HCEC 1CT (cell line): ENCODE results near the gene PTX4.
"Not testable (repeated sequence)": the region's sequence is repeated elsewhere in the genome, so short reads cannot be mapped to it uniquely, and the experiment has no call there.

Experiments used
- DNase-seq: peaks from one replicate; pipeline ENCODE4 v3.0.0-alpha.2; 2017

PTX4 gene

GRCh38 chr16:1439699-1440074, 49.1 kb downstream of the PTX4 start:
- not testable (repeated sequence) for DNase-seq

DNA sequence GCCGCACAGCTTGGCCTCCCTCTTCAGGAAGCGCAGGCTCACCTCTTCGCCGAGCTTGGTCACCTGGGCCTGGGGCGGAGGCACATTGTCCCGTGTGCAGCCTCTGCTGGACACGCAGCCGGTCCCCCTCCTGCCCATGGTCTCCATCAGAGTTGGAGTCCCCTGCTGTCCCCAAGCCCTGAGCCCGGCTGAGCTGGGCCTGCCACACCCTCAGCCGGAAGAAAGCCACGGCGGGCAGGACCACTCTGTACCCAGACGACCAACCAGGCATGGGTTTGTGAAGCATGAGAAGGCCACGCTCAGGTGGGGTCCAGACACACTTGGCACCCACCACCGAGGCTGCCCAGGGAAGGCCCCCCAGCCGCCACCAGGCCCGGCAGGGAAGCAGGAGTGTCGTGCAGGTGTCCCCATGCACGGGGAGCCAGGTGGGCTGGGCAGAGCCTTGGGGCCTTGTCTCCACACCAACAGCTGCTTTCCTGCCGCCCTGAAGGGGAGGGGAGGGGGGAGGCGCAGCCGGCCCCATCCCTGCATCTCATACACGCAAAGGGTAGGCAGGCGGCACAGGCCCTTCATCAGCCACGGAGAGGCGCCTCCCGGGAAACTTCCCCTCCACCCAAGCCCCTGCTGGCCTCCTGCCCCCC, 49.6 kb downstream of the PTX4 start:
- DNase-seq = no peak

DNA sequence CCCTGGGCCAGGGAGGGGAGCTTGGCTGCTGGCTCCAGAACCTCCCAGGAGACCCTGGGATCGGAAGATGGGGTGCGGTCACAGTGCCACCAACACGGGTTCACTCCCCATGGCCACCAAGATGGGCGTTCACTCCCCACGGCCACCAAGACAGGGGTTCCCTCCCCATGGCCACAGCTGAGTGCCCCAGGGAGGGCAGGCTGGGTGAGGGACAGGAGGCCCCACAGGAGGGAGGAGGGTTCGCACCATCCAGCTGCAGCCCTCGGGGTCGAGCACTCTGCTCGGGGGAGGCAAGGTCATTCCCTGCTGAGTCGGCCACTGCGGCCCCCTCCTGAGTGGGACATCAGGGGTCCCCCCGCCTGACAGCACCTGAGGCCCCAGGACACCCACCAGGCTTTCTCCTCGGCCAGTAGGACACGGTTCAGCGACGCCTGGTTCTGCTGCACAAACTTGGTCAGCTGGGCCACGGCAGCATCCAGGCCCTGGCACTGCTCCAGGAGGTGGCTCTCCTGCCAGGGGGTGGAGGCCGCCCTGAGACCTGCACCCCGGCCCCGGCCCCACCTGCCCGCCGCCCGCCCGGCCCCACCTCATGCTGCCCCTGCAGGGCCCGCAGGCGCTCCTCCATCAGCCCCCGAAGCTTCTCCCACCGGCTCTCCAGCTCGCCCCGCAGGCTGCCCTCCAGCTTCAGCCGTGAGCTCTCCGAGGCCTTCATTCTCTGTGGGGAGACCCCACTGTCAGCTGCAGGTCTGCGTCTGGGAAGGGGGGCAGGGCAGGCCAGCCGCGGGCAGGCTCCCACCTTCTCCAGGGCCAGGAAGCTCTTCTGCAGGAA, 50.3 kb downstream of the PTX4 start:
- DNase-seq = no peak

DNA sequence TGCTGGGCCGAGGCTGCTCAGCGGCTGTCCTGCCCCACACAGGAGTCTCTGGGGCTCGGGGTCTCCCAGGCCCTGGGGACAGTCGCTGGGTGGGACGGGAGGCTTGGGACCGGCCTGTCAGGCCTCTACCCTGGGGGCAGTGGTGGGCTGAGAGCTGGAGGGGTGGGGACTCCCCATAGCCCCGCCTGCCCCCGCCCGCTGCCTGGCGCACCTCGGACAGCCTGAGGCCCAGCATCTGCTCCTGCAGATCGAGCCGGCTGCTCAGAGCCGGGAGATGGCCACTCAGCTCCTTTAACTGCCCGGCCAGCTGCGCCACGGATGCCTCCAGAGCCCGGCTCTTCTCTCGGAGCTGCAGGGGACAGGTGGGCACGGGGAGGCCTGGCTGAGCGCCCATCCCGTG, 51.1 kb downstream of the PTX4 start:
- no peak for DNase-seq

- DNase-seq = no peak
Measured at GRCh38 chr16:1436731-1437355, 51.9 kb downstream of the PTX4 start.

DNA sequence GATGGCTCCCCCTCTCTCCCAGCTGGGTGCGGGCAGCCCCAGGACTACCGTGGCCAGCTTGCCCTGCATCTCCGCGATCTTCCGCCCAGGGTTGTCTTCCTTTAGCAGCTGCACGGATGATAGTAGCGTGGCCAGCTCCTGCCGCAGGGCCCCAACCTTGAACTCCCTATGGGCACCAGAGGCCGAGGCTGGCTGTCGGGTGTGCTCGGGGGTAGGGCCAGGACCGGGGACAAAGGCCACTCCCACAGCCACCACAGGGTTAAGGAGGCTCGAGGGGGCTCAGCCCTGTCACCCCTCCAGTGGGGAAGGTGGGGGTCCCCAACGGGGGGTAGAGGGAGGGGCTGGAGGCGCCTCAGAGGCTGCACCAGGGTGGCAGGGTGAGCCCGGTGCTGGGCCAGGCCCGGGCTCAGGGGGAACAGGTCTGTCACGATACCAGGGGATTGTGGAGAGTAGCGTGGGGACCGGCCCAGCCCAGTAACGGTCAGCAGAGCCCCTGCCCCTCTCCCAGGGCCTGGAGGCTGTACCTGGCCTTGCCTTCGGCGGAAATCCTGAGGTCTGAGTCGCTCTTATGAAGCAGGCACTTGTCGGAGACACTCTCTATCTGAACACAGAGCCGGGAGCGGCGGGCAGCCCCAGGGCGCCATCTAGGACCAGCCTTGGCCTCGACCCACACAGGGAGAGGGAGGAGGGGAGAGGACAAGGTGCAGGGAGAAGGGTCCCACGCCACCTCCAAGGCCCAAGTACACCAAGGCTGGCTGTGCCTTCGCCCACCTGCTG, 52.6 kb downstream of the PTX4 start:
- no peak for DNase-seq
